DND-41 (cell line): ENCODE measurements around the gene SMIM36.
"Not testable (repeated sequence)": the region's sequence is repeated elsewhere in the genome, so short reads cannot be mapped to it uniquely, and the experiment has no call there.

Source experiments
- ATAC-seq: fragments of 200-7000 bp; cut with Tn5 transposase; 3 replicates; pipeline ENCODE4 v1.9.1; 2021; ENCODE audit warnings: low read depth; ENCODE audit not compliant: insufficient read depth
- DNase-seq: peaks from one replicate; pipeline ENCODE4 v3.0.0-alpha.2; 2020
- H2AFZ ChIP-seq: 2 replicates; pipeline ENCODE4 v1.6.0; 2012; ENCODE audit warnings: low read depth, low read length
- H3K27ac ChIP-seq: 2 replicates; pipeline ENCODE4 v1.5.1; 2012; ENCODE audit warnings: low read length, inconsistent platforms
- H3K27me3 ChIP-seq: fragments of 200-600 bp; sonication (generic); 2 replicates; pipeline ENCODE4 v1.6.0; 2012; ENCODE audit warnings: low read length, mild to moderate bottlenecking, inconsistent platforms; ENCODE audit not compliant: insufficient read depth, poor library complexity
- H3K36me3 ChIP-seq: 2 replicates; pipeline ENCODE4 v1.5.1; 2012; ENCODE audit warnings: low read length, inconsistent platforms; ENCODE audit not compliant: insufficient read depth
- H3K4me1 ChIP-seq: 2 replicates; pipeline ENCODE4 v1.5.1; 2012; ENCODE audit warnings: mild to moderate bottlenecking, low read length; ENCODE audit not compliant: insufficient read depth
- H3K4me2 ChIP-seq: 2 replicates; pipeline ENCODE4 v1.6.0; 2012; ENCODE audit warnings: mild to moderate bottlenecking, moderate library complexity, low read length, inconsistent platforms; ENCODE audit not compliant: insufficient read depth
- H3K4me3 ChIP-seq, 2 experiments: fragments of 200-600 bp in 1 of 2; shearing (Covaris generic) in 1 of 2; 2 replicates each; pipeline ENCODE4 v1.5.1; 2012 to 2016; ENCODE audit warnings: inconsistent platforms in 2 of 2, low read length in 2 of 2, mild to moderate bottlenecking in 2 of 2, low read depth in 1 of 2, moderate library complexity in 1 of 2
- H3K79me2 ChIP-seq: 2 replicates; pipeline ENCODE4 v1.6.0; 2012; ENCODE audit warnings: low read length, inconsistent platforms; ENCODE audit not compliant: insufficient read depth
- H3K9ac ChIP-seq: 2 replicates; pipeline ENCODE4 v1.6.0; 2012; ENCODE audit warnings: low read depth, mild to moderate bottlenecking, inconsistent platforms, low read length, moderate library complexity
- H3K9me3 ChIP-seq: 2 replicates; pipeline ENCODE4 v1.5.1; 2012; ENCODE audit warnings: low read length, moderate library complexity, mild to moderate bottlenecking, inconsistent platforms; ENCODE audit not compliant: insufficient read depth, severe bottlenecking
- H4K20me1 ChIP-seq: 2 replicates; pipeline ENCODE4 v1.6.0; 2012; ENCODE audit warnings: low read length; ENCODE audit not compliant: insufficient read depth
- CTCF ChIP-seq: IDR thresholded peaks from 2 replicates; pipeline ENCODE4 v1.5.1; 2012; ENCODE audit warnings: borderline replicate concordance, low read length, moderate library complexity, mild to moderate bottlenecking; ENCODE audit not compliant: poor library complexity, severe bottlenecking; ENCODE audit errors: extremely low read depth
- EZH2 ChIP-seq: IDR thresholded peaks from 3 replicates; pipeline ENCODE4 v1.6.1; 2012; ENCODE audit warnings: borderline replicate concordance, low read depth, mild to moderate bottlenecking, moderate library complexity, low read length, inconsistent platforms; ENCODE audit not compliant: severe bottlenecking

Gene SMIM36

DNA sequence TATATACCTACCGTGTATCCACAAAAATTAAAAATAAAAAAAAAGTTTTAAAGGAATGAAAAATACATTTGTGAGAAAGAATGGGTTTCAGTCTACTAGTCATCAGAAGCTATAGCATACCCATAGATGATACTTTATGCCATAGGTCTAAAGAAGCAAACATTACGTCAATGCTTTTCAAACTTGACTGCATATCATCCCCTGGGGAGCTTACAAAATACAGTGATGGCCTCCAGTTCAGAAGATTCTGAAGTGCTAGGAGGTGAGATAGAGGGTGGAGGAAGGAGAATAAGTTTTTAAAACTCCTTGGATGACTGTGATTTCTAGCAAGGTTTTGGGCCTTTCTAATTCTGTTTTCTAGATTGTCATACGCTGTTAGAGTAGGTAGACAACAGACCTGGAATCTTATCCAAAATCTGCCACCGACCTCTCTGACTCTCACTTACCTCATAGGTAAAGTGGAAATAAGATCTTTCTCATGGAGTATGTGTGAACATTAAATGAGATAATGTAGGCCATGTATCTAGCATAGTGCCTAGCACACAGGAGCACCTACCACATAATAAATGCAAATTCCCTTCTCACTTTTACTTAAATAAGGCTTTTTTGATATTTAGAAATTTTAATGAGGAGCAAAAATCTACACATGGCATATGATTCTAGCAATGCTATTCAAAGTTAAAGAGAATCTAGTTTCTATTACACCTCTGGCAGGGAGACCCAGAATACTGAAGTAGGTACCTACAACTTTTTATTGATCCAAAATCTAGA lies 102.0 kb downstream of the SMIM36 start:
- Histone ChIP-seq H3K27ac (no peak overlapping the region), H3K79me2 (no peaks in the 10 kb centered on the region), H3K9ac (no peak overlapping the region), H4K20me1 (no peaks in the 10 kb centered on the region), H2AFZ (no peak overlapping the region), H3K27me3 (no peaks in the 10 kb centered on the region), H3K4me1 (no peaks in the 10 kb centered on the region), H3K9me3 (no peaks in the 10 kb centered on the region), H3K4me2 (no peak overlapping the region), H3K4me3 (no peak overlapping the region), H3K36me3 (peaks cover 92% of the 10 kb centered on the region)
- ATAC-seq (no peak), DNase-seq (no peak)
- TF ChIP-seq EZH2 (no peak), CTCF (no peak)

GRCh38 chr17:55407641-55408566 lies 103.3 kb downstream of the SMIM36 start:
- ATAC-seq (no peak), DNase-seq (no peak)
- no peak overlapping the region for H3K4me3 ChIP-seq
- no peak for TF ChIP-seq CTCF
- no peaks in the 10 kb centered on the region for H3K9me3 ChIP-seq
- no peaks in the 10 kb centered on the region for H3K4me1 ChIP-seq
- no peaks in the 10 kb centered on the region for H4K20me1 ChIP-seq
- no peak overlapping the region for H2AFZ ChIP-seq
- no peaks in the 10 kb centered on the region for H3K27me3 ChIP-seq
- H3K27ac ChIP-seq, result no peak overlapping the region
- peaks cover 91% of the 10 kb centered on the region for H3K36me3 ChIP-seq
- no peaks in the 10 kb centered on the region for H3K79me2 ChIP-seq
- no peak overlapping the region for H3K9ac ChIP-seq
- H3K4me2 ChIP-seq, result no peak overlapping the region

DNA sequence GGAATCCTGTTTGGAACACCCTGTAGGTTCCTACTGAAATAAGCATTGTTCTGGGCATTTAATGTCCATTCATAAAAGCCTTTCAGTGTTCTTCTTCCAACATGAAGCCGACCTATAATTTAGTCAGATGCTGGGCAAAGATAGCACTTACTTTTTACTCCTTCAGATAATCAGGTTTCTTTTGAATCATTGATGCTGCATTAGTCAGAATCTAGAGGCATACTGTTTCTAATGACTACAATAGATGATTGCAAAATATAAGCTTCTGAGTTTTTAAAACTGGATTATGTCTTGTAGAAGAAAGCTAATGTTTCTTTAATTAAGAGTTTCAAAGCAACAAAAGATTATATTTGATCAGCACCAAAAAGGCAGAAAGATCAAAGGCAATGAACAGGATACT lies 105.7 kb downstream of the SMIM36 start:
- H3K79me2 ChIP-seq, result no peaks in the 10 kb centered on the region
- H4K20me1 ChIP-seq, result no peaks in the 10 kb centered on the region
- no peak for TF ChIP-seq EZH2
- no peak for TF ChIP-seq CTCF
- no peak overlapping the region for H3K4me3 ChIP-seq
- H3K36me3 ChIP-seq, result peaks cover 90% of the 10 kb centered on the region
- DNase-seq, result no peak
- no peak overlapping the region for H3K27ac ChIP-seq
- H3K9ac ChIP-seq, result no peak overlapping the region
- no peak overlapping the region for H3K4me2 ChIP-seq
- H2AFZ ChIP-seq, result no peak overlapping the region
- H3K9me3 ChIP-seq, result no peaks in the 10 kb centered on the region
- H3K27me3 ChIP-seq, result no peaks in the 10 kb centered on the region
- no peak for ATAC-seq
- no peaks in the 10 kb centered on the region for H3K4me1 ChIP-seq

GRCh38 chr17:55404197-55404596 lies 107.1 kb downstream of the SMIM36 start:
- H2AFZ ChIP-seq, H3K9me3 ChIP-seq, DNase-seq, H3K9ac ChIP-seq, H3K4me3 ChIP-seq, H3K4me1 ChIP-seq, H4K20me1 ChIP-seq, H3K4me2 ChIP-seq, ATAC-seq, H3K27me3 ChIP-seq, H3K79me2 ChIP-seq, H3K27ac ChIP-seq: not testable (repeated sequence)
- H3K36me3 ChIP-seq, result peaks cover 90% of the 10 kb centered on the region
